SK-N-SH (cell line): ENCODE data around the gene SSR4.

Source experiments
- EZH2phosphoT487 ChIP-seq: fragments of 200-600 bp; sonication (generic); IDR thresholded peaks from 2 replicates; pipeline ENCODE4 v1.6.1; 2017; ENCODE audit warnings: low read depth, mixed run types, mild to moderate bottlenecking, antibody characterized with exemption, moderate library complexity, borderline replicate concordance
- FOXM1 ChIP-seq: IDR thresholded peaks from 2 replicates; pipeline ENCODE4 v1.4.0; 2012; ENCODE audit warnings: low read depth, mild to moderate bottlenecking
- GABPA ChIP-seq: IDR thresholded peaks from 2 replicates; pipeline ENCODE4 v1.4.0; 2012; ENCODE audit warnings: low read depth, mild to moderate bottlenecking
- MAX ChIP-seq: IDR thresholded peaks from 2 replicates; pipeline ENCODE4 v1.4.0; 2012; ENCODE audit warnings: low read depth
- MEF2A ChIP-seq: IDR thresholded peaks from 2 replicates; pipeline ENCODE4 v1.4.0; 2012; ENCODE audit warnings: low read depth, borderline replicate concordance
- NRF1 ChIP-seq: IDR thresholded peaks from 2 replicates; pipeline ENCODE4 v1.6.1; 2012; ENCODE audit warnings: low read depth, mild to moderate bottlenecking, low read length
- POLR2AphosphoS5 ChIP-seq: IDR thresholded peaks from 2 replicates; pipeline ENCODE4 v1.6.1; 2012; ENCODE audit warnings: low read depth, low read length
- RAD21 ChIP-seq: IDR thresholded peaks from 2 replicates; pipeline ENCODE4 v1.6.1; 2012; ENCODE audit warnings: mild to moderate bottlenecking, low read length
- RCOR1 ChIP-seq: fragments of 150-350 bp; IDR thresholded peaks from 2 replicates; pipeline ENCODE4 v1.6.1; 2017; ENCODE audit warnings: antibody characterized with exemption, low read length
- YY1 ChIP-seq: IDR thresholded peaks from 2 replicates; pipeline ENCODE4 v1.4.0; 2012; ENCODE audit warnings: low read depth, mild to moderate bottlenecking
- TF ChIP-seq, protein P1 (sequence below): IDR thresholded peaks from 2 replicates; pipeline ENCODE4 v1.6.1; 2012; ENCODE audit warnings: mild to moderate bottlenecking, low read depth, low read length, moderate library complexity
- TF ChIP-seq, protein P2 (sequence below): fragments of 200-600 bp; sonication (generic); IDR thresholded peaks from 2 replicates; pipeline ENCODE4 v1.6.1; 2017; ENCODE audit warnings: antibody characterized with exemption, mild to moderate bottlenecking, moderate library complexity

GRCh38 chrX:153803211-153804099, 9.0 kb downstream of the SSR4 start:
- TF ChIP-seq RCOR1 (no peak), GABPA (no peak), MEF2A (no peak), FOXM1 (no peak), POLR2AphosphoS5 (no peak), YY1 (no peak), NRF1 (no peak), EZH2phosphoT487 (no peak), RAD21 (no peak), MAX (no peak)
- TF ChIP-seq, protein P1, sequence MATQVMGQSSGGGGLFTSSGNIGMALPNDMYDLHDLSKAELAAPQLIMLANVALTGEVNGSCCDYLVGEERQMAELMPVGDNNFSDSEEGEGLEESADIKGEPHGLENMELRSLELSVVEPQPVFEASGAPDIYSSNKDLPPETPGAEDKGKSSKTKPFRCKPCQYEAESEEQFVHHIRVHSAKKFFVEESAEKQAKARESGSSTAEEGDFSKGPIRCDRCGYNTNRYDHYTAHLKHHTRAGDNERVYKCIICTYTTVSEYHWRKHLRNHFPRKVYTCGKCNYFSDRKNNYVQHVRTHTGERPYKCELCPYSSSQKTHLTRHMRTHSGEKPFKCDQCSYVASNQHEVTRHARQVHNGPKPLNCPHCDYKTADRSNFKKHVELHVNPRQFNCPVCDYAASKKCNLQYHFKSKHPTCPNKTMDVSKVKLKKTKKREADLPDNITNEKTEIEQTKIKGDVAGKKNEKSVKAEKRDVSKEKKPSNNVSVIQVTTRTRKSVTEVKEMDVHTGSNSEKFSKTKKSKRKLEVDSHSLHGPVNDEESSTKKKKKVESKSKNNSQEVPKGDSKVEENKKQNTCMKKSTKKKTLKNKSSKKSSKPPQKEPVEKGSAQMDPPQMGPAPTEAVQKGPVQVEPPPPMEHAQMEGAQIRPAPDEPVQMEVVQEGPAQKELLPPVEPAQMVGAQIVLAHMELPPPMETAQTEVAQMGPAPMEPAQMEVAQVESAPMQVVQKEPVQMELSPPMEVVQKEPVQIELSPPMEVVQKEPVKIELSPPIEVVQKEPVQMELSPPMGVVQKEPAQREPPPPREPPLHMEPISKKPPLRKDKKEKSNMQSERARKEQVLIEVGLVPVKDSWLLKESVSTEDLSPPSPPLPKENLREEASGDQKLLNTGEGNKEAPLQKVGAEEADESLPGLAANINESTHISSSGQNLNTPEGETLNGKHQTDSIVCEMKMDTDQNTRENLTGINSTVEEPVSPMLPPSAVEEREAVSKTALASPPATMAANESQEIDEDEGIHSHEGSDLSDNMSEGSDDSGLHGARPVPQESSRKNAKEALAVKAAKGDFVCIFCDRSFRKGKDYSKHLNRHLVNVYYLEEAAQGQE, result no peak
- TF ChIP-seq, protein P2, sequence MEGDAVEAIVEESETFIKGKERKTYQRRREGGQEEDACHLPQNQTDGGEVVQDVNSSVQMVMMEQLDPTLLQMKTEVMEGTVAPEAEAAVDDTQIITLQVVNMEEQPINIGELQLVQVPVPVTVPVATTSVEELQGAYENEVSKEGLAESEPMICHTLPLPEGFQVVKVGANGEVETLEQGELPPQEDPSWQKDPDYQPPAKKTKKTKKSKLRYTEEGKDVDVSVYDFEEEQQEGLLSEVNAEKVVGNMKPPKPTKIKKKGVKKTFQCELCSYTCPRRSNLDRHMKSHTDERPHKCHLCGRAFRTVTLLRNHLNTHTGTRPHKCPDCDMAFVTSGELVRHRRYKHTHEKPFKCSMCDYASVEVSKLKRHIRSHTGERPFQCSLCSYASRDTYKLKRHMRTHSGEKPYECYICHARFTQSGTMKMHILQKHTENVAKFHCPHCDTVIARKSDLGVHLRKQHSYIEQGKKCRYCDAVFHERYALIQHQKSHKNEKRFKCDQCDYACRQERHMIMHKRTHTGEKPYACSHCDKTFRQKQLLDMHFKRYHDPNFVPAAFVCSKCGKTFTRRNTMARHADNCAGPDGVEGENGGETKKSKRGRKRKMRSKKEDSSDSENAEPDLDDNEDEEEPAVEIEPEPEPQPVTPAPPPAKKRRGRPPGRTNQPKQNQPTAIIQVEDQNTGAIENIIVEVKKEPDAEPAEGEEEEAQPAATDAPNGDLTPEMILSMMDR, result no peak
